GM18907 (cell line): ENCODE measurements around the gene MXD1.

Experiments used
- ATAC-seq: cut with Tn5 transposase; IDR thresholded peaks from one replicate; pipeline ENCODE4 v1.9.1; 2021; ENCODE audit warnings: mild to moderate bottlenecking, moderate library complexity; ENCODE audit not compliant: unreplicated experiment

MXD1 gene

DNA sequence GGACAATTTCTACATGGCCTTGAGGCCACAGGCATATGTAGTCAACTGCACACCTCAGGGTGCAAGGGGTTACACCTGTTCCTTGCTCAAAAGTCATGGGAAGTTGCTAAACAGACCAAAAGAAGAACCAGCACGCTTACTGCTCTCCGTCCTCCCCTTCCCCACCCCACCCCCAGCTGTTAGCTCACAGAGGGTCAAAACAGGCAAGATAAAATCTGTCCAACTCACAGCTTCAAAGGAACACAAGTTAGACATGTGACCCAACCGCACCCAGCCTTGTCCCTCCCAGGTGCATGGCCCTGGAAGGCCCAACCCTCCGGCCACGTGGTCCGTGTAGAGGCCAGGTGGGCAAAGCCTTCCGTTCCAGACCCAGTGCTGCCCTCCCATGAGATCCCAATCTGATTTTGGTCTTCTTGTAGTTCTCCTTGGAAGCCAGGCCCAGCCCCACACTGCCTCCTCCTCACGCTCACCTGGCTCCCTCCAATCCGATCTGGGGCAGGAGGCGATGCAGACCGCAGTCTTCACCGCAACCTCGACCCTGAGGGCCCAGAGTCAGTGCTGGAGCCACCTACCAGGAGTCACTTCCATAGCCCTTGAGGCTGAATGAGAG lies 61.0 kb downstream of the MXD1 start:
- no peak for ATAC-seq

DNA sequence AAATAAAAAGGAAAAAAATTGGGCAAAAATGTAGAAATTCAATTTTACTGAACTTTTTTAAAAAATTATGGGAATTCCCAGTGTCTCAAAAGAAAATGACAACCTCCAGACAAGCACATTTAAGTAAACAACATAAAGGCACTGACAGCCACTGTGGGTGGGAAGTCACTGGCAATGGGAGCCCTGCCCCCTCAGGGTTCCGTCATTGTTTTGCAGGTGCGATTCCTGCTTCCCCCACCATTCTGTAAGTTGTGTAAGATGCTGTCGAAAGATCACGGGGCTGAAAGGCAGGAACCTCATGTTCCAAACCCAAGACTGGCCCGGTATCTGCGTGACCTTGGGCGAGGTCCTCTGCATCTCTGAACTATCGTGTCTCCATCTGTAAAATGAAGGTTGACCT lies 62.3 kb downstream of the MXD1 start:
- no peak for ATAC-seq

DNA sequence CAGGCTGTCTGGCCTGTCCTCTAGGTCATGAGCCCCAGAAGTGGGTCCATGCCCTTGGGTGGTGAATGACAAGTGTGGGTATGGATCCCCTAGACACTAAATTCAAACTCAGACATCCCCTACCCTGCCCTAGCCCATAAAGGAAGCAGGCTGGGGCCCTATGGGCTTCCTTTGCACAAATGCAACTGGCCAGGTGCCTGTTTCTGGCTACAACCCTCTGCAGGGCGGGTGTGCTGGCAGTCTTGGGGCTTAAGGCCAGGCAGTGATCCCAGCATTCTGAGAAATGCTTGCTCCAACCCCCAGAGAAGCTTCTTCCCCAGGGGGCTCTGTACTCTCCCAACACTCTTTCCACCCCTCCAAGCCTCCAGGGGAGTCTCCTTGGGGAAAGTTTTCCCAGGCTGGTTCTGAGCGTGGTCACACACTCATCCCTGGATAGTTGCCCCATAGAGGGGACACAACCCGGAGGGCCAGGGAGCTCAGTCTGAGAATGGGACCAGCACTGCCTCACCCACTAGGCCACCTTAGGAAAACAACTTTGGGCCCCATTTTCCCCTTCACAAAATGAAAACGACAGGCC lies 63.1 kb downstream of the MXD1 start:
- no peak for ATAC-seq

DNA sequence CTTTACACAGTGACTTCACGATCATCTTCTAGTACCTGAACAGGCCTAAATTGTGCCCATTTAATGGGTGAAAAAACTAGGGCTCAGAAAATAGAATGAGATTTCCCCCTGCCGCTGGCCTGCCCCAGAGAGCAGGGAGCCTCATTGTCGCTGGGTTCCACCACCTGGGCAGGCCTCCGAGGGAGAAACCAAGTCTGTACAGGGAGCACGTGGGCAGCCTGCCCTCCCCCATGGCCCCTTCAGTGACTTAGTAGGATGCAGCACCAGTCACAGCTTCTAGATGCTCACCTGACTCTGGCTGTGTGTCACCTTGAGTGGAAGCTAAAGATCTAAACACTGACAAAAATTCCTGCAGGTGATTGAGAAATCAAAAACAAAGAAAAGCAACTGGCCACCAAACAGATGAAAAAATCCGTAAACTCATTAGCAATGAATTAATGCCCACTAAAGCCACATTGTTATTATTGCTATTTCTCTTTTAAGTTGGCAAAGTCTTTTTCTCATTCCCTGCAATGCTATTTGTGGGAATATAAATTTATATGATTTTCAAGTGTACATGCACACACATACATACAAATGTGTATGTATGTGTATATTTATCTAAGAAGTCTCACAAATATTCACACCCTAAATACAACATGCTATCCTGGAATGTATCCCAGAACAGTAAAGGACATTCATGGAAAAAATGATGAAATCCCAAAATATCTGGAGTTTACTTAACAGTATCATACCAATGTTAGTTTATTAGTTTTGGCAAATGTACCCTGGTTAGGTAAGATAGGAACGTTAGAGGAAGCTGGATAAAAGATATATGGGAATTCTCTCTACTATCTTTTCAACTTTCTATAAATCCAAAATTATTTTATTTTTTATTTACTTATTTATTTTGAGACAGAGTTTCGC lies 65.2 kb downstream of the MXD1 start:
- ATAC-seq: no peak

GRCh38 chr2:69983392-69983966 lies 68.6 kb downstream of the MXD1 start:
- ATAC-seq: no peak

- ATAC-seq: no peak
These were observed 70.3 kb downstream of the MXD1 start for GRCh38 chr2:69985216-69985615.

DNA sequence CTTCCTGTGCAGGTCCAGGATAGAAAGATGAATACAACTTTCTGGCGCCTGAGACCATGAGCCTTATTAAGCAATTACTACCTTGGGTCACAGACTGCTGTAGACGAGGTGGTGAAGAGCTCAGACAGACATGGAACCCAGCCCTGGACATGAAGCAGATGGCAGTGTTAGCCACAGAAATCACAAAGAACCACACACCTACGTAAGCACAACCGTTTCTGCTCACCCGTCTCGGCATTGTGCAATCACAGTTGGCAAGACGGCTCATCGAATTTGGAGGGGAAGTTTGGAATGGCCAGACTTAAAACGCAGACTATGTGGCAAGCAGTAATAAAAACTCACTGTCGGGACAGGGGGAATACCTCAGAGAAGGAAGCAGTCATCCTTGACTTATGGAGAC lies 70.8 kb downstream of the MXD1 start:
- ATAC-seq: no peak

- no peak for ATAC-seq
These were observed 71.8 kb downstream of the MXD1 start for GRCh38 chr2:69986691-69987090.

DNA sequence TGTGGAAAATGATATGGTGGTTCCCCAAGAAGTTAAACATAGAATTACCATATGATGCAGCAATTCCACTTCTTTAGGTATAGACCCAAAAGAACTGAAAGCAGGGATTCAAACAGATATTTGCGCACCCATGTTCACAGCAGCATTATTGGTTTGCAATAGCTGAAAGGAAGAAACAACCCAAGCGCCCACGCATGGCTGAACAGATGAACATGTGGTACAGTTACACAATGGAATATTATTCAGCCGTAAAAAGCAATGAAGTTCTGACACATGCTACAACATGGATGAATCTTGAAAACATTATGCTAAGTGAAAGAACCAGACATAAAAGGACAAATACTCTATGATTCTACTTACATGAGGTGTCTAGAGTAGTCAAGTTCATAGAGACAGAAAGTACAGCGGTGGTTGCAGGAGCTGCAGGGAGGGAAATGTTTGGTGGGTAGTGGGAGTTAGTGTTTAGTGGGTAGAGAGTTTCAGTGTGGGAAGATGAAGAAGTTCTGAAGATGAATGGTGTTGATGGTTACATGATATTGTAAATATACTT lies 73.3 kb downstream of the MXD1 start:
- no peak for ATAC-seq

DNA sequence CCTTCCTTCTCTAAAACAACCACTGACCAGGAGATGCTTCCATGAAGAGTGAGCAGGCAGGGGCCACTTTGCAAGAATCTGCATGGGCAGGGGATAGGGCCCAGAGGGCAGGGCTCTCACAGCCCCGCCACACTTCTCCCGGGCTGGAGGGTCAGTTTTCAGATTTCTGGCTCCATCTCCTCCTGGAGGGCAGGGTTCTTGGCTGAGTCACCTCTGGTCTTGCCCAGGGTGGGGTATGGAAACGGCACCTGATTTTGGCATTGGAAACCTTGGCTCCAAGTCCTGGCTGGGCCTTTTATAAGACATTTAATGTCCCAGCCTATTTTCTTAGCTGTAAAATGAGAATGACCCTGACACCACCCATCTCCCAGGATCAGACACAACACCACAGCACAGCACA lies 74.1 kb downstream of the MXD1 start:
- ATAC-seq: no peak

GRCh38 chr2:69989441-69990105 lies 74.7 kb downstream of the MXD1 start:
- ATAC-seq: no peak
